HG03108 (cell line): Measurements from ENCODE around the gene ALG9.
"Not testable (repeated sequence)": the region's sequence is repeated elsewhere in the genome, so short reads cannot be mapped to it uniquely, and the experiment has no call there.

Experiments
- ATAC-seq: cut with Tn5 transposase; IDR thresholded peaks from one replicate; pipeline ENCODE4 v1.9.1; 2021; ENCODE audit warnings: moderate library complexity; ENCODE audit not compliant: unreplicated experiment

Gene ALG9

DNA sequence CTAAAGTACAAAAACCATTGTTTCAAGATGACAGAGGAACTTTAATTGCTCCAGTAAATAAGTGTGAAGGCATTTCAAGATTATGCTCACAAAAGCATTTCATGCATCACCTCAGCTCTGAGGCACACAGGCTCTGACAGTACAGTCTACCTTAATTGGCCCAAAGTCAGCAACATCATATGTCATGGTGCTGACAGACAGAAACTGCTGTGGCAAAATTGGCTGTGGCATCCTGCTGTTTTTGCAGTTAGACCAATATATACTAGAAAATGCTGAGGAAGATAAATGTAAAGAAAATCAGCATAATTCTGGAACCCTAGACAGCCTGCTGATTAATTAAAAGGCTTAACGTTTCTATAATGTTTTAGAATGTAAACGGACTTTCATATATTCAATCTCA lies 70.2 kb downstream of the ALG9 start:
- no peak for ATAC-seq

GRCh38 chr11:111798279-111798678 lies 73.1 kb downstream of the ALG9 start:
- ATAC-seq: no peak

DNA sequence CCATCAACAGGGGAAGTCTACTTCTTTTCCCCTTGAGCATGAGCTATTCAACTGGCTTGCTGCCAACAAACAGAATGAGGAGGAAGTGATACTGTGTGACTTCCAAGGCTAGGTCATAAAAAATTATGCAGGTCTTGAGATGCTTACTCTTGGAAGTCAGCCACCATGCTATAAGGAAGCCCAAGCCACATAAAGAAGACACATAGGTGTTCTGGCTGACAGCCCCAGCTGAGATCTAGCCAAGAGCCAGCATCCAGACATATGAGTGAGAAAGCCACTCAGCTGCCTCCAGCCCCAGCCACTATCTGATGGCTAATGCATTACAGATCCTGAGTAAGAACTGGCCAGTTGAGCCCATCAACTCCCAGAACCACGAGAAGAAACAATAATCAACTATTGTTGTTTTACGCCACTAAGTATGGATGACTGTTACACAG lies 74.2 kb downstream of the ALG9 start:
- peak; percentile 51 for ATAC-seq

DNA sequence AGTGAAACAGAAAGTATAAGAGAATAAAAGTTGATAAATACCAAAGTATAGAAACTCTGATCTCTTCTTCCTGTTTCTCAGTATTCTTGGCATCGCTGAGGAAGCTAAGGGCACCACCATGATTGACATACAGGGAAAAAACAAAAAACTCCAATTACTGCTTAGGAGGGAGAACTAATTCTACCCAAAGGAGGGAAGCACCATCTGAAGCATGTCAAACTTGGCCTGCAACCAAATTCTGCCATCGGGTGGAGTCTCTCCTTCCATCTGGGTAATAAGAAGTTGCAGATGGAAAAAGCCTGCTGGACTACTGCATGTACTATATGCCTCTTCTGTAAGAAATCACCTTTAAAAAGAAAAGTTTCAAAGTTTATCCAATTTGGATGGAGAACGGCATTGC lies 74.7 kb downstream of the ALG9 start:
- ATAC-seq: no peak

GRCh38 chr11:111795334-111795985 lies 75.9 kb downstream of the ALG9 start:
- no peak for ATAC-seq

DNA sequence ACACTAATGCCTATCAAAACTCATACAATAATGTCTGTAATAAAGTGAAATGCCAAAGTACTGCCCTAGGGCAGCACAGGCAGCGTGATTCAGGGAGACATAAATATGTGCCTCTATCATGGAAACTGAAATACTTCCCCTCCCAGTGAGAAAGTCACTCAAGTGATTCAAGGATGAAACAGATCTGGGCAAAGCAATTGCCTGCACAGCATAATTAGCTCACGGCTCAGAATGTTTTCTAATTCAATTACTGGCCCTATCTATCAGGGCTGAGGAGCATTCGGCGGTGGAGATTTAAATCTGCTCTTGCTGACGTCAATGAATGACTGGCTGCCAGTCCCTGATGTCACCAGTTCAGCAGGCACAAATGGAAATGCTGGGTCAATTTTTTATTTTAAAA lies 77.5 kb downstream of the ALG9 start:
- ATAC-seq: no peak

DNA sequence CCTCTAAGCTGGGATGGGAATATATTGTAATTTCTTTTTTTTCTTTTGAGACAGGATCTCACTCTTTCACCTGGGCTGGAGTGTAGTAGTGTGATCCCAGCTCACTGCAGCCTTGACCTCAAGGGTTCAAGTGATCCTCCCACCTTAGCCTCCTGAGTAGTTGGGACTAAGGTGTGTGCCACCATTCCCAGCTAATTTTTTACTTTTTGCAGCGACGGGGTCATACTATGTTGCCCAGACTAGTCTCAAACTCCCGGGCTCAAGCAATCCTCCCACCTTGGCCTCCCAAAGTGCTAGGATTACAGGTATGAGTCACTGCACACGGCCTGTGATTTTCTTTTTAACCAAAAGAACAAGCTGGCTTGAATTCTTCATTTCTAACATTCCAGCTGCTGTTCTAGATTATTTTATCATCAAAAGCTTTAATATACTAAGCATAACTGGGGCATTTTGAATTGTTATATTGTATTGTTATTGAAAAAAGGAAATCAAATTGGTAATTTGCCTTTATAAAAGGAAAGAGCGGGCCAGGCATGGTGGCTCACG lies 78.4 kb downstream of the ALG9 start:
- no peak for ATAC-seq

DNA sequence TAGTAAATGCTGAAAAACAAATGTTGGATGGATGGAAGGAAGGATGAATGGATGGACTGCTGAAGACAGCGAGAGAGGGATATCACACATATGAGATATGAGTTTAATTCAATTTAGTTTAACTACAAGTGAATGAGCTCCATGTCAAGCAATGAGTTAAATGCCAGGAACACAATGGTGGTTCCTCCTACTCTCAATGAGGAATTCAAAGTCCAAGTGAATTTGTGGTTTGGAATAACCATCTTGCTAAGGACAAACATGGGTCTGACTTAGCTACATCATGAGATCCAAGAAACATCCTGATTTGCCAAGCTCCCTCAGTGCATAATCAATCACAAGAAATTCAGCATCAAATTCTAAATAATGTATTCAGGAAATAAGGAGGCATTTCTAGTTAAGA lies 79.1 kb downstream of the ALG9 start:
- no peak for ATAC-seq

- no peak for ATAC-seq
Observed at GRCh38 chr11:111788464-111788863, 82.9 kb downstream of the ALG9 start.

- no peak for ATAC-seq
Observed at GRCh38 chr11:111788051-111788450, 83.3 kb downstream of the ALG9 start.

DNA sequence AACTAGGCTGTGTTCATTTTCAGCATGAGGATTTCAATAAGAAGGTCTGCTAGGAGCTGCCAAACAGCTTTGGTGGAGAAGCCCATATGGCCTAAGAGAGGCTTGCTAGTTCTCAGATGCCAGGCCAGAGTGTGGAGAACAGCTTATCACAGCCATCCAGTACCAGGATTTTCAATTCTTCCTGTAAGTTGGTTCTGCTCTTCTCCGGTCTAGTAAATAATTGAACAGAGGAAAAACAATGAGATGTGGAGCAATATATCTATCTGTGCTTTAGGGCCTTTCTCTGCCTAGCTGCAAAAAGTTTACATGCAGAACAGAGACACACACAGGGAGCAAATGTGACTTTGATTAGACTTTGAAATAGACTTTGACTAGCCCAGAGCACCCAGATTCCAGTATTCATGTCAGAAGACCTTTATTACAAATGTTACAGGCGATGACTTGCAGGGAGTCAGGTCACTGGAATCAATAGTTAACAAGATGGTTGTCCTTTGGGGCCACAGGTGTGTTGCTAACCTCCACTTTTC lies 85.4 kb downstream of the ALG9 start:
- ATAC-seq: no peak

DNA sequence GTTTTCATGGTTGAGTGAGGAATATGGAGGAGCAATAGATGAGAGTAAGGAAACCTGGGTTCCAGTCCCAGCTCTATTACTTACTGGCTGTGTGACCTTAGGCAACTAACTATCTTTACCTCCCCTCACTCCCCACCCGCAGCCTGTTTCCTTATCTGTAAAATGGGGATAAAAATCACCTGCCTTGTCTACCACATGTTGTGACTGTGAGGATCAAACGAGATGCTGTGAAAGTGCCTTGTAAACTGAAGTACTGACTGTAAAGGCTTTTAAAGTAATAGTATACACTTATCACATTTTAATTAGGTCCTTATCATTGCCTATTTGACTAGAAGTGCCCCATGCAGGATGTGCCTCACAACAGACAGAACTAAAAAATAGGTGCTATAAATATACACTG lies 86.3 kb downstream of the ALG9 start:
- no peak for ATAC-seq

GRCh38 chr11:111784311-111784710 lies 87.1 kb downstream of the ALG9 start:
- not testable (repeated sequence) for ATAC-seq

DNA sequence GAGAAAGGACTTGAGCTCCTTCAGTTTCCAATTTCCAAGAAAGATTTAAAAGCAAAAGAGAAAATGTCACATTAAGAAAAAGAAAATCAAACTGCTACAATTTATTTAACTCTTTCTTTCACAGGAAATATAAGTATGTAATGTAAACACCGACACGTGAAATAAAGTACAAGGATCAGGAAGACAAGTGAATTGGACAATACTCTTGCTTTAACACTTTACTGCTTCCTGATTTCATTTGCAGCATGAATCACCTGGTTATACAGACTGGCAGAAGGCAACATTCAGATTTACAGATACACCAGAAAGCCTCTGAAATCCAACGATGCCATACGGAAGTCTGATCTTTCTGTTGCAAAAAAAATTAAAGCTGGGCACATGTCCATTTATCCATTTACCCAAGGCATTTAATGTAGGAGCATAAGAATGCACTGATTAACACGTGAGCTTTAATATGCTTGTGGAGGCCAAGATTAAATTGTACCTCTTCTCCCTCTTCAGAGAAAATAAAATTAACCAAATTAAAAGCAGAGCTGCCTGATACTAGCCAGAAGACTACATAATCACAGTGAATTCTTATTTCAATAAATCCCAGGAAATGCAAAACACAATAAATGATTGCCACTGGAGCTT lies 89.2 kb downstream of the ALG9 start:
- no peak for ATAC-seq

DNA sequence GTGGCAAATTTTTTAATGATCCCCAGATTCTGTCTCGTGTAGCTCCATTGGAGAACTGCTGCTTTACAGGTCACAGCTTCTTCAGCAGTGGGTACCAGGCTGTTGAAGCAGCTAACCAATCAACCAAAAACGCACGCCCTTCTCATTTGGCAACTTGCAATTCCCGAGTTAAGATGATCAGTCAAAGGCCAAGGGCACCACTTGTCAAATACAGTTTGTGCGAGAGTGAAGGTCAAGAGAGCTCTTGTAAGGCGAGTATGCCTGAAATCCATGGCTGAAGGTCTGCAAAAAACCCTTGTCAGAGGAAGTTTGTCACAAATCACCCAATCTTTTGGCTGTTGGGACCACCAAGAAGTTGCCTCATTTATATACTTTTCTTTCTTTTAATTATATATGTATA lies 92.3 kb downstream of the ALG9 start:
- ATAC-seq: no peak

DNA sequence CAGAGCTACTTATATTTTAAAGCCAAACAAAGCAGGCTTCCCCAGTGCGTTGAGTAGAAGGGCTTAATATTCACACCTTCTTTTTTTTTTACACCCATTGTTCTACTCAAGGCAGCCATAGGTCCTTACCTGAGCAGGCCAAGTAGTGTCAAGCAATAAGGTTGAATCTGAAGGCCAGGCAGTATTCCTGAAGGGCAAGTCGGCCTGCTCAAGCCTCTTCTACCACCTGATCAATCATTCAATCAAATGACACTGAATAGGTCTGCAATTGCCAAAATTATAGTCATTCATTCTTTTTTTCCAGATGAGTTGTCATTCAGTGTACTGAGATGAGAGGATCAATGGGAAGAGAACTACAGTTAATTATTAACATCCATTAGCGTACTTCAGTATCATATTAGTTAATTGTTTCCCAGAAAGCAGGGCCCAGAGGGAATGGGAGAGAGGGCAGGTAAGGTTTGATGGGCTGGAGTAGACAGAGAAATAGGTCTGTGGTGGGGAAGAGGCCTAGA lies 93.3 kb downstream of the ALG9 start:
- no peak for ATAC-seq

GRCh38 chr11:111777094-111778046 lies 94.0 kb downstream of the ALG9 start:
- ATAC-seq: peak; percentile 4

GRCh38 chr11:111776398-111777093 lies 94.8 kb downstream of the ALG9 start:
- peak; percentile 97 for ATAC-seq

- no peak for ATAC-seq
Observed at GRCh38 chr11:111774955-111775710, 96.2 kb downstream of the ALG9 start.

- ATAC-seq: no peak
Observed at GRCh38 chr11:111772535-111772934, 98.8 kb downstream of the ALG9 start.
